Stomach (tissue), 19 donors: ENCODE data around the gene DNAJB8. TPM values are rescaled to one million over a fixed set of nuclear protein-coding genes. Genes with fewer than 3 reads are reported as not detected.

Experiments used
- DNase-seq, 2 donors: peaks; one replicate each; pipeline versions ENCODE4 v3.0.0 to v3.0.0-alpha.2; 2013 to 2019
- H3K27ac ChIP-seq, 5 donors: fragments of 200-600 bp in 4 of 5; sonication (generic) in 4 of 5; one replicate each; pipeline ENCODE4 v1.5.1; 2013 to 2019; ENCODE audit warnings: mild to moderate bottlenecking in 1 of 5, moderate library complexity in 1 of 5
- H3K27me3 ChIP-seq, 3 donors: fragments of 200-600 bp; sonication (generic); one replicate each; pipeline ENCODE4 v1.5.1; 2017 to 2019; ENCODE audit warnings: mixed run types in 1 of 3
- H3K36me3 ChIP-seq, 4 donors: fragments of 200-600 bp; sonication (generic); 1 replicate in 3 of 4; 2 replicates in 1 of 4; pipeline ENCODE4 v1.5.1; 2016 to 2019
- H3K4me1 ChIP-seq, 4 donors: fragments of 200-600 bp; sonication (generic); one replicate each; pipeline ENCODE4 v1.5.1; 2016 to 2019
- H3K4me3 ChIP-seq, 4 donors: fragments of 200-600 bp; sonication (generic) in 3 of 4; one replicate each; pipeline ENCODE4 v1.5.1; 2016 to 2019; ENCODE audit warnings: mild to moderate bottlenecking in 1 of 4
- H3K9me3 ChIP-seq, 4 donors: fragments of 200-600 bp; sonication (generic); one replicate each; pipeline ENCODE4 v1.5.1; 2016 to 2019
- CTCF ChIP-seq, 7 experiments: fragments of 450-650 bp in 4 of 7; fragments of 200-600 bp in 3 of 7; sonication (generic) in 3 of 7; IDR thresholded peaks; one replicate each; pipeline ENCODE4 v1.5.1; 2016 to 2019; ENCODE audit warnings: antibody characterized with exemption in 7 of 7, control low read depth in 2 of 7, mild to moderate bottlenecking in 1 of 7
- EP300 ChIP-seq: sonication (generic); formaldehyde crosslinking; IDR thresholded peaks from one replicate; pipeline ENCODE4 v1.6.1; 2017; ENCODE audit warnings: antibody characterized with exemption
- POLR2A ChIP-seq, 4 donors: fragments of 450-650 bp; IDR thresholded peaks; one replicate each; pipeline ENCODE4 v1.6.1; 2016; ENCODE audit warnings: antibody characterized with exemption in 4 of 4, control low read depth in 2 of 4, mild to moderate bottlenecking in 1 of 4, moderate library complexity in 1 of 4
- POLR2AphosphoS5 ChIP-seq, 3 donors: sonication (generic); formaldehyde crosslinking; IDR thresholded peaks; one replicate each; pipeline ENCODE4 v1.6.1; 2016; ENCODE audit warnings: antibody characterized with exemption in 3 of 3
- WGBS, 5 donors: extraction: QIAGEN DNeasy Blood & Tissue Kit in 3 of 5; methylation state at CpG; one replicate each; pipeline versions ENCODE4 v1.1.5 to v1.1.7; 2013 to 2018; 5-methylcytosine and 5-hydroxymethylcytosine counted together
- intact Hi-C: fragments of 100-400 bp; cut with DNase I; formaldehyde crosslinking; loops from one replicate; pipeline ENCODE4 v1.15.1; 2023; ENCODE audit warnings: low total_unique reads
- long read RNA-seq, 10 donors: transcript quantifications; one replicate each; lab custom pipeline, GENCODE V29; 2026
- polyA plus RNA-seq, 3 donors: library from polyadenylated mRNA; stranded (reverse); fragments of 200-250 nt; gene quantifications; one replicate each; pipeline ENCODE4 v1.2.3, GENCODE V29; 2013
- total RNA-seq, 5 donors: library from RNA; depleted of rRNA; stranded (reverse); fragments of >200 nt; gene quantifications; one replicate each; pipeline versions ENCODE4 v1.1.0 to v1.2.3, GENCODE V29; 2014 to 2016
- donor health status: healthy with polysubstance abuse.
- donor health status: Bipolar disorder and iron deficiency.
- donor health status: healthy.

Gene DNAJB8
- total RNA-seq (not detected), polyA plus RNA-seq (not detected)
- long read RNA-seq, donor 1 = 0 reads
- long read RNA-seq, donor 2 = 0 reads
- long read RNA-seq, donor 3 = 0 reads
- long read RNA-seq, donor 4 = 0 reads
- long read RNA-seq, donor 5 = 0 reads
- long read RNA-seq, donor 6 = 0 reads
- long read RNA-seq, donor 7 = 0 reads
- long read RNA-seq, donor 8 = 0 reads
- long read RNA-seq, donor 9 = 0 reads
- long read RNA-seq, donor 10 = 0 reads

- DNase-seq = no peak
- TF ChIP-seq POLR2A (IDR thresholded peaks at IDR 0.05) (no peak), EP300 (no peak), POLR2AphosphoS5 (IDR thresholded peaks at IDR 0.05) (no peak), CTCF (IDR thresholded peaks at IDR 0.05) (no peak)
- H3K27me3 ChIP-seq = peaks cover 0 to 63% (median 6%) of the 10 kb centered on the region in 3 donors
- no peaks in the 10 kb centered on the region for H3K9me3 ChIP-seq
- 76 to 80% (median 79%) methylated on average over 14 of the region's 14 CpGs for WGBS, 5 donors
- no peaks in the 10 kb centered on the region for H3K36me3 ChIP-seq
- no peak within 1 kb of the TSS for H3K27ac ChIP-seq
- no peaks in the 10 kb centered on the region for H3K4me1 ChIP-seq
- intact Hi-C loops = no loop called here
- no peak within 1 kb of the TSS for H3K4me3 ChIP-seq
Observed at GRCh38 chr3:128466840-128467541, at the start of gene DNAJB8. TSS of gene DNAJB8 (minus strand) at chr3:128466890. CDS start at chr3:128463245, 3,645 bp downstream.

GRCh38 chr3:128515967-128516366 is 49.3 kb upstream of the DNAJB8 start:
- WGBS, 5 donors = 86 to 90% (median 89%) methylated on average over 1 of the region's 1 CpG
- intact Hi-C loops = no loop called here
- no peak overlapping the region for H3K4me3 ChIP-seq
- peaks cover 0 to 21% (median 12%) of the 10 kb centered on the region in 4 donors for H3K9me3 ChIP-seq
- TF ChIP-seq POLR2AphosphoS5 (IDR thresholded peaks at IDR 0.05) = no peak
- TF ChIP-seq EP300 = no peak
- TF ChIP-seq CTCF (IDR thresholded peaks at IDR 0.05) = no peak
- H3K4me1 ChIP-seq = no peaks in the 10 kb centered on the region
- H3K27ac ChIP-seq = no peak overlapping the region
- H3K36me3 ChIP-seq = no peaks in the 10 kb centered on the region
- no peak for DNase-seq
- peaks cover 0 to 47% (median 6%) of the 10 kb centered on the region in 3 donors for H3K27me3 ChIP-seq

DNA sequence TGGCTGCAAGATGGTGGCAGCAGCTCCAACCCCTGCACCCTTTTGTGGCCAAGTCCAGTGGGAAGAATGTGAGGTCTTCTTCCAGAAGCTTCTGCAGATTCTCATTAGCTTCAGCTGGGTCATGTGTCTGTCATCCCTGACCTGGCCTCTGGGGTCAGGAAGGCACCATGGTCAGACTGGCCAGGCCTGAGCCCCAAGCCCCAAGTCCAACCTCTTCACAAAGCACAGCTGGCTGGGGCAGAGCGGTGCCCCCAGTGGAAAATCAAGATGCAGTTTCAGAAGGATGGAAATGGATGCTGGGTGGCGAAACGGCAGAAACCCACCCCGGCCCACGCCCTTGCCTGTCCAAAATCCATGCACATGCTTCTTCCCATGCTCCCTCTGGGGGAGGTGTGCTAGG is 42.2 kb upstream of the DNAJB8 start:
- intact Hi-C loops = no loop called here
- Histone ChIP-seq H3K36me3 (no peaks in the 10 kb centered on the region), H3K27ac (no peak overlapping the region), H3K4me3 (no peak overlapping the region), H3K4me1 (no peaks in the 10 kb centered on the region), H3K9me3 (peaks cover 0 to 10% (median 3%) of the 10 kb centered on the region in 4 donors), H3K27me3 (peaks cover 0 to 58% (median 5%) of the 10 kb centered on the region in 3 donors)
- TF ChIP-seq POLR2AphosphoS5 (IDR thresholded peaks at IDR 0.05) = no peak
- TF ChIP-seq EP300 = no peak
- no peak for TF ChIP-seq POLR2A (IDR thresholded peaks at IDR 0.05)
- TF ChIP-seq CTCF (IDR thresholded peaks at IDR 0.05) = no peak
- WGBS, 5 donors = 84 to 90% (median 88%) methylated on average over 5 of the region's 5 CpGs; no CpG with 5 or more reads in 1 of the 5 donors
- no peak for DNase-seq

DNA sequence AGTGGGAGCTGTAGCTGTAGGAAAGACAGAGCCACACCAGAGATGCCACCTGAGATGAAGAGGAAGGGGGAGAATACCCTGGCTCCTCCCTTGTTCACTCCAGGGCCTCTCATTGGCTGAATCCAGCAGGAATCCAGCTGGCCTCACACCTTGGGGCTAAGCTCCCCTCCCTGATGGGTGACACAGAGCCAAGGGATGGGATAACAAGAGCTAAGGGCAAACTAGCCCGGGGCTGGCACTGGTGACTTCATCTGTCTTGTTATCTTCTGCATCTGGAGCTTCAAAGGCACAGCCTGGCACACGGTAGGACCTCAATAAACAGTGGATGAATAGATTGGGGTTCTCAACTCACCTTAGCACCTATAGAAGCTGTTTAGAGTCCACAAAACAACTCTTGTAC is 40.1 kb upstream of the DNAJB8 start:
- Histone ChIP-seq H3K4me1 (no peaks in the 10 kb centered on the region), H3K27ac (no peak overlapping the region), H3K9me3 (peaks cover 0 to 5% (median 0%) of the 10 kb centered on the region in 4 donors), H3K27me3 (peaks cover 0 to 75% (median 5%) of the 10 kb centered on the region in 3 donors), H3K36me3 (no peaks in the 10 kb centered on the region), H3K4me3 (no peak overlapping the region)
- TF ChIP-seq CTCF (IDR thresholded peaks at IDR 0.05) (no peak), EP300 (no peak), POLR2A (IDR thresholded peaks at IDR 0.05) (no peak), POLR2AphosphoS5 (IDR thresholded peaks at IDR 0.05) (no peak)
- DNase-seq = no peak
- intact Hi-C loops = no loop called here
- WGBS, 5 donors = 45 to 84% (median 63%) methylated on average over 2 of the region's 2 CpGs
